Brain microvascular endothelial cell (primary cell): ENCODE results near the gene FBLN5.

Experiments
- DNase-seq: peaks from one replicate; pipeline ENCODE4 v3.0.0-alpha.2; 2020
- H3K27ac ChIP-seq: fragments of 250-450 bp; sonication (Bioruptor Pico); 2 replicates; pipeline ENCODE4 v1.5.1; 2020; ENCODE audit warnings: mild to moderate bottlenecking, moderate library complexity
- H3K27me3 ChIP-seq: fragments of 250-450 bp; sonication (Bioruptor Pico); replicated peaks from 2 replicates; pipeline ENCODE4 v1.5.1; 2020; ENCODE audit warnings: mild to moderate bottlenecking
- H3K36me3 ChIP-seq: fragments of 250-450 bp; sonication (Bioruptor Pico); replicated peaks from 2 replicates; pipeline ENCODE4 v1.5.1; 2020; ENCODE audit warnings: mild to moderate bottlenecking
- H3K4me3 ChIP-seq: 2 replicates; pipeline ENCODE4 v1.5.1; 2011; ENCODE audit warnings: low read depth, mild to moderate bottlenecking, control low read depth, low read length, moderate library complexity
- in situ Hi-C: cut with HindIII; loops from 2 replicates; pipeline ENCODE4 v1.10.0; 2017; ENCODE audit warnings: low sequenced_read_pairs, low pct_ligation_motif_present
- TF ChIP-seq, protein P1 (sequence below): IDR thresholded peaks from 2 replicates; pipeline ENCODE4 v1.5.1; 2011; ENCODE audit warnings: low read depth, mild to moderate bottlenecking, moderate library complexity, low read length, control low read depth, inconsistent platforms; ENCODE audit errors: missing control alignments

Gene FBLN5

DNA sequence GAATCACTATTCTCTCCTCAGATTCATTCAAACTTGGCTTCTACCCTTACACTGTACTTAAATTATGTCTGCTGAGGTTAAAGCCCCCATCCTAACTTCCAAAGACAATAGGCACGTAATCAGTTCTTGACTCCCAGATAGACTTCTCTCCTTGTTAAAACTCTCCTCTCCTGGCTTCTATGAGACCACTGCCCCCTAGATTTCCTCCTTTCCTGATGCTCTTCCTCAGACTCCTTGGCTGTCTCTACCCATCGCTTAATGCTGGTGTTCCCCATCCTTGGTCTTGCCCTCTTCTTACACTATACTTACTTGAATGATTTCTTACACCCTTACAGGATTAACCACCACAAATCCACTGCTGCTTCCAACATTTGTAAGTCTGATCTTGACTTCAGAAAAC, 112.9 kb downstream of the FBLN5 start:
- Histone ChIP-seq H3K27ac (no peak overlapping the region), H3K27me3 (peaks cover 28% of the 10 kb centered on the region), H3K4me3 (no peak overlapping the region), H3K36me3 (no peaks in the 10 kb centered on the region)
- no peak for DNase-seq
- in situ Hi-C loops = no loop called here
- TF ChIP-seq, protein P1, sequence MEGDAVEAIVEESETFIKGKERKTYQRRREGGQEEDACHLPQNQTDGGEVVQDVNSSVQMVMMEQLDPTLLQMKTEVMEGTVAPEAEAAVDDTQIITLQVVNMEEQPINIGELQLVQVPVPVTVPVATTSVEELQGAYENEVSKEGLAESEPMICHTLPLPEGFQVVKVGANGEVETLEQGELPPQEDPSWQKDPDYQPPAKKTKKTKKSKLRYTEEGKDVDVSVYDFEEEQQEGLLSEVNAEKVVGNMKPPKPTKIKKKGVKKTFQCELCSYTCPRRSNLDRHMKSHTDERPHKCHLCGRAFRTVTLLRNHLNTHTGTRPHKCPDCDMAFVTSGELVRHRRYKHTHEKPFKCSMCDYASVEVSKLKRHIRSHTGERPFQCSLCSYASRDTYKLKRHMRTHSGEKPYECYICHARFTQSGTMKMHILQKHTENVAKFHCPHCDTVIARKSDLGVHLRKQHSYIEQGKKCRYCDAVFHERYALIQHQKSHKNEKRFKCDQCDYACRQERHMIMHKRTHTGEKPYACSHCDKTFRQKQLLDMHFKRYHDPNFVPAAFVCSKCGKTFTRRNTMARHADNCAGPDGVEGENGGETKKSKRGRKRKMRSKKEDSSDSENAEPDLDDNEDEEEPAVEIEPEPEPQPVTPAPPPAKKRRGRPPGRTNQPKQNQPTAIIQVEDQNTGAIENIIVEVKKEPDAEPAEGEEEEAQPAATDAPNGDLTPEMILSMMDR = no peak

DNA sequence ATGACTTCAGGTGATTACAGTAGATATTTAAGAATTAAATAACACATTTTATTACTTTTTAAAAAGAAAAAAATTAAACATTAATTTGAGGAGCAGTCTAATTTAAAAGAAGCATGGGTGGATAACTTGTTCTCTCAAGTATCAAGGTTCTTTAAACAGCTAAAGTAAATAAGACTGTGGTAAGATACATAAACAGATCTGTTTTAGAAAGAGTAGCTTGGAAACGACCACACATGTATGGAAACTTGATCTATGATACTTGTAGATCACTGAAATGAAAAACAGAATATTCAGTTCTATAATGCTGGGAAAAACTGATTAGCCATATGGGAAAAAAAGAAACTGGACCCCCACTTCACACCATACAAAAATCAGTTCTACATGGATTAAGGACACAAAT, 116.2 kb downstream of the FBLN5 start:
- no peak for DNase-seq
- H3K27ac ChIP-seq = no peak overlapping the region
- H3K36me3 ChIP-seq = no peaks in the 10 kb centered on the region
- in situ Hi-C loops = no loop called here
- H3K4me3 ChIP-seq = no peak overlapping the region
- TF ChIP-seq, protein P1 = no peak
- H3K27me3 ChIP-seq = peaks cover 18% of the 10 kb centered on the region

DNA sequence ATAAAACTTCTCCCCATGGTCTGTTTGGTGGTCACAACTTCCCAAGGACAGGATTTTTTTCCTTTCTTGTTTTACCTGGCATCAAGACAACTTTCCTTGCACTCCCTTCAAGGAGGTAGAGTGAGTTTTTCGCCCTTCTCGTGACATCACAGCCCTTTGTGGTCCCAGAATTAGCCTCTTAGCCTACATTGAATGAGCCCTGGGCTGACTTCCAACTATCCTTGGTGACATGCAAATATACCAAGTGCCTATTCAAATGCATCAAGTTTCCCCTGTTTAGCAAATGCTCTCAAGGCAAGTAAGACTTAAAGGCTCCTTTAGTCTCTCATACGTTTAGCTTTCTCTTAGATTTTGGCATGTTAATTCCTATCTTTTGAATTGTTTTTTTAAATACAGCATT, 116.7 kb downstream of the FBLN5 start:
- no peak overlapping the region for H3K4me3 ChIP-seq
- no peak for DNase-seq
- H3K27ac ChIP-seq = no peak overlapping the region
- peaks cover 13% of the 10 kb centered on the region for H3K27me3 ChIP-seq
- in situ Hi-C loops = no loop called here
- TF ChIP-seq, protein P1 = no peak
- no peaks in the 10 kb centered on the region for H3K36me3 ChIP-seq

DNA sequence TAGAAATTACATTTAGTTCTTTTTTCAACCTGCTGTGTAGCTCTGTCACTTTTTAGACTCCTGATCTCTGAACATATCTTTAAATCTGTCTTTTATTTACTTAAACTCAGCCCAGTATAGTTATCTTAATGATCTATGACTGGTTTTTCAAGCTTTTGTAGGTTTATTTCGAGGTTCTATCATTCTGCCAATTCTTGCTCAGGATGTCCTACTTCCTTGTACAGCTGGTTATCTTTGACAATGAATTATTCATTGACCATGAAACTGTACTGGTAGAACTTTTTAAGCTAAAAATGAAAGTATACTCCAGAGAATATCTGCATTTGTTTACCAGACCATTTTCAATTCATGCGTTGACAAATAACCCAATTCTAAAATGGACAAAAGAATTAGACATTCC, 118.0 kb downstream of the FBLN5 start:
- Histone ChIP-seq H3K27me3 (peaks cover 4% of the 10 kb centered on the region), H3K27ac (no peak overlapping the region), H3K36me3 (no peaks in the 10 kb centered on the region), H3K4me3 (no peak overlapping the region)
- no peak for DNase-seq
- TF ChIP-seq, protein P1 = no peak
- in situ Hi-C loops = no loop called here

DNA sequence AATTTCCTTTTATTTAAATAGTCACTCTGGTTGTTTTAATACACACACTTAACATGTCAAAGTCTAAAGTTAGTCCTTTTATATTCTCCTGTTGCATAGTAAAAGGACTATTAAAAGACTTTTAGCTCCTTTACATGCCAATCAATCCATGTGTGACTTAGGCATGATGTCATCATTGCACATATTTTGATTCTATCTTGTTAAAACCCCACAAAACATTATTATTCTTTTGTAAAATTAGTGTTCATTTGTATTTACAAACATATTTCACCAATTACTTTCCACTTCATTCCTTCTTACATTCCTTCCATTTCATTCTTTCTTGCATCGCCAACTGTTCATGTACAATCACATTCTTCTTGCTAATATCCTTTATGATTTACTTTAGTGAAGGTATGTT, 119.7 kb downstream of the FBLN5 start:
- TF ChIP-seq, protein P1 = no peak
- in situ Hi-C loops = no loop called here

More for the DNA sequence above, 119.7 kb downstream of the FBLN5 start:
- H3K4me3 ChIP-seq = no peak overlapping the region
- no peak overlapping the region for H3K27ac ChIP-seq
- H3K36me3 ChIP-seq = no peaks in the 10 kb centered on the region
- H3K27me3 ChIP-seq = no peaks in the 10 kb centered on the region
- no peak for DNase-seq
